HepG2 (cell line): ENCODE measurements around the gene MCAM. TPM values are rescaled to one million over a fixed set of nuclear protein-coding genes. Genes with fewer than 3 reads are reported as not detected.

Source experiments
- ARID4A ChIP-seq: sonication (generic); formaldehyde crosslinking; IDR thresholded peaks from 2 replicates; pipeline ENCODE4 v1.5.0; 2020; ENCODE audit warnings: mild to moderate bottlenecking, missing genetic modification reagents, borderline replicate concordance
- ATM ChIP-seq: fragments of 450-650 bp; IDR thresholded peaks from 2 replicates; pipeline ENCODE4 v1.7.1; 2017; ENCODE audit warnings: mild to moderate bottlenecking, borderline replicate concordance
- FOXC1 ChIP-seq: sonication (generic); formaldehyde crosslinking; IDR thresholded peaks from 2 replicates; pipeline ENCODE4 v1.8.0; 2022; ENCODE audit warnings: mild to moderate bottlenecking, missing genetic modification reagents, borderline replicate concordance
- MTA1 ChIP-seq: sonication (generic); formaldehyde crosslinking; IDR thresholded peaks from 2 replicates; pipeline ENCODE4 v1.4.0; 2020; ENCODE audit warnings: missing genetic modification reagents, mild to moderate bottlenecking, borderline replicate concordance
- SKI ChIP-seq: fragments of 450-650 bp; IDR thresholded peaks from one replicate; pipeline ENCODE4 v1.6.1; 2018; ENCODE audit warnings: mild to moderate bottlenecking; ENCODE audit not compliant: partially characterized antibody
- STAT6 ChIP-seq: sonication (generic); formaldehyde crosslinking; IDR thresholded peaks from 2 replicates; pipeline ENCODE4 v1.4.0; 2020; ENCODE audit warnings: missing genetic modification reagents, mild to moderate bottlenecking, borderline replicate concordance
- TEF ChIP-seq: sonication (generic); formaldehyde crosslinking; IDR thresholded peaks from 2 replicates; pipeline ENCODE4 v1.5.0; 2020; ENCODE audit warnings: missing genetic modification reagents
- ZMYM3 ChIP-seq: sonication (generic); formaldehyde crosslinking; IDR thresholded peaks from 2 replicates; pipeline ENCODE4 v1.5.1; 2020; ENCODE audit warnings: mild to moderate bottlenecking, missing genetic modification reagents
- ZNF296 ChIP-seq: sonication (generic); formaldehyde crosslinking; conservative IDR thresholded peaks from 2 replicates; pipeline ENCODE4 v1.5.0; 2020; ENCODE audit warnings: mild to moderate bottlenecking, missing genetic modification reagents
- ZNF674 ChIP-seq: sonication (generic); formaldehyde crosslinking; IDR thresholded peaks from 2 replicates; pipeline ENCODE4 v1.5.0; 2020; ENCODE audit warnings: low read depth, mild to moderate bottlenecking, missing genetic modification reagents
- ZNF878 ChIP-seq: sonication (generic); formaldehyde crosslinking; IDR thresholded peaks from 2 replicates; pipeline ENCODE4 v1.8.1; 2023; ENCODE audit warnings: mild to moderate bottlenecking, missing genetic modification reagents, moderate library complexity
- ZNF879 ChIP-seq: sonication (generic); formaldehyde crosslinking; IDR thresholded peaks from 2 replicates; pipeline ENCODE4 v1.8.1; 2023; ENCODE audit warnings: missing genetic modification reagents
- polyA plus RNA-seq, 8 experiments: library from polyadenylated mRNA; depleted of rRNA in 3 of 8; stranded (reverse) in 7 of 8; unstranded in 1 of 8; fragments of >200 nt; fragmentation: Illumina TruSeq in 4 of 8; extraction: Trizol in 4 of 8; gene quantifications; 2 replicates each; pipeline versions ENCODE4 v1.2.1 to v1.2.3, GENCODE V29; 2011 to 2016; ENCODE audit warnings: low read depth in 4 of 8, missing spikeins in 1 of 8, mixed read lengths in 1 of 8; ENCODE audit not compliant: insufficient read depth in 1 of 8
- total RNA-seq, 5 experiments: library from RNA; depleted of rRNA; stranded (reverse); fragments of >200 nt; fragmentation: Illumina TruSeq; extraction: Trizol; gene quantifications; 2 replicates each; pipeline ENCODE4 v1.2.3, GENCODE V29; 2016; ENCODE audit warnings: low read depth in 1 of 5
- TF ChIP-seq, protein P1 (sequence below), 2 experiments: sonication (generic) in 1 of 2; formaldehyde crosslinking in 1 of 2; IDR thresholded peaks; 2 replicates each; pipeline versions ENCODE4 v1.5.1 to v1.6.1; 2011 to 2020; ENCODE audit warnings: borderline replicate concordance in 1 of 2, low read depth in 1 of 2, low read length in 1 of 2, mild to moderate bottlenecking in 1 of 2, missing genetic modification reagents in 1 of 2, moderate library complexity in 1 of 2
- TF ChIP-seq, protein P2 (sequence below): sonication (generic); formaldehyde crosslinking; IDR thresholded peaks from 2 replicates; pipeline ENCODE4 v1.8.0; 2022; ENCODE audit warnings: mild to moderate bottlenecking, missing genetic modification reagents, moderate library complexity

Gene MCAM
- total and polyA plus RNA-seq, 2 of the 13 experiments (the other 11 are each of a cell fraction or from before 2014, with no cell fraction given) = 12.1 to 15.2 TPM

- TF ChIP-seq, protein P1, sequence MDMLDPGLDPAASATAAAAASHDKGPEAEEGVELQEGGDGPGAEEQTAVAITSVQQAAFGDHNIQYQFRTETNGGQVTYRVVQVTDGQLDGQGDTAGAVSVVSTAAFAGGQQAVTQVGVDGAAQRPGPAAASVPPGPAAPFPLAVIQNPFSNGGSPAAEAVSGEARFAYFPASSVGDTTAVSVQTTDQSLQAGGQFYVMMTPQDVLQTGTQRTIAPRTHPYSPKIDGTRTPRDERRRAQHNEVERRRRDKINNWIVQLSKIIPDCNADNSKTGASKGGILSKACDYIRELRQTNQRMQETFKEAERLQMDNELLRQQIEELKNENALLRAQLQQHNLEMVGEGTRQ (IDR thresholded peaks at IDR 0.05; ENCODE audit: low read depth, low read length) = no peak
- TF ChIP-seq, protein P1 (CRISPR knock-in tag; IDR thresholded peaks at IDR 0.05; ENCODE audit: borderline replicate concordance) = no peak
- TF ChIP-seq, protein P2, sequence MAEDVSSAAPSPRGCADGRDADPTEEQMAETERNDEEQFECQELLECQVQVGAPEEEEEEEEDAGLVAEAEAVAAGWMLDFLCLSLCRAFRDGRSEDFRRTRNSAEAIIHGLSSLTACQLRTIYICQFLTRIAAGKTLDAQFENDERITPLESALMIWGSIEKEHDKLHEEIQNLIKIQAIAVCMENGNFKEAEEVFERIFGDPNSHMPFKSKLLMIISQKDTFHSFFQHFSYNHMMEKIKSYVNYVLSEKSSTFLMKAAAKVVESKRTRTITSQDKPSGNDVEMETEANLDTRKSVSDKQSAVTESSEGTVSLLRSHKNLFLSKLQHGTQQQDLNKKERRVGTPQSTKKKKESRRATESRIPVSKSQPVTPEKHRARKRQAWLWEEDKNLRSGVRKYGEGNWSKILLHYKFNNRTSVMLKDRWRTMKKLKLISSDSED (CRISPR knock-in tag) = no peak
- TF ChIP-seq ZNF879 (CRISPR knock-in tag) (no peak), SKI (no peak), TEF (CRISPR knock-in tag) (no peak), ARID4A (CRISPR knock-in tag) (no peak), ZMYM3 (CRISPR knock-in tag) (peak; percentile 31; the same call in 1 of the 2 replicates), ZNF296 (no peak), STAT6 (CRISPR knock-in tag) (no peak), FOXC1 (CRISPR knock-in tag) (0 out of 2 replicates have a peak, but pooled peaks have one; percentile 41), MTA1 (CRISPR knock-in tag) (0 out of 2 replicates have a peak, but pooled peaks have one; percentile 31), ZNF878 (CRISPR knock-in tag) (no peak), ATM (no peak), ZNF674 (no peak)
These were observed 23.6 kb upstream of the MCAM start, which contains the start of gene C1QTNF5 (continued) for GRCh38 chr11:119340335-119341221.
